Neural progenitor cell (in vitro differentiated cells): ENCODE measurements around the gene AFF3.

ENCODE experiments used
- CTCF ChIP-seq: fragments of 200-600 bp; sonication (generic); IDR thresholded peaks from 2 replicates; pipeline ENCODE4 v1.5.1; 2017; ENCODE audit warnings: antibody characterized with exemption, mild to moderate bottlenecking
- EZH2 ChIP-seq: fragments of 200-600 bp; sonication (generic); IDR thresholded peaks from 2 replicates; pipeline ENCODE4 v1.6.1; 2017; ENCODE audit warnings: antibody characterized with exemption, mild to moderate bottlenecking, moderate library complexity

GRCh38 chr2:99514357-99514756 lies 628.0 kb downstream of the AFF3 start:
- no peak for TF ChIP-seq CTCF
- TF ChIP-seq EZH2 = no peak
